GM18520 (cell line): ENCODE data around the gene KLHL33.
A peak's percentile ranks its signal among the peaks of the same experiment; 100 is the strongest.
"Not testable (repeated sequence)": the region's sequence is repeated elsewhere in the genome, so short reads cannot be mapped to it uniquely, and the experiment has no call there.

Experiments
- ATAC-seq: cut with Tn5 transposase; IDR thresholded peaks from one replicate; pipeline ENCODE4 v1.9.1; 2021; ENCODE audit not compliant: unreplicated experiment

The KLHL33 gene

DNA sequence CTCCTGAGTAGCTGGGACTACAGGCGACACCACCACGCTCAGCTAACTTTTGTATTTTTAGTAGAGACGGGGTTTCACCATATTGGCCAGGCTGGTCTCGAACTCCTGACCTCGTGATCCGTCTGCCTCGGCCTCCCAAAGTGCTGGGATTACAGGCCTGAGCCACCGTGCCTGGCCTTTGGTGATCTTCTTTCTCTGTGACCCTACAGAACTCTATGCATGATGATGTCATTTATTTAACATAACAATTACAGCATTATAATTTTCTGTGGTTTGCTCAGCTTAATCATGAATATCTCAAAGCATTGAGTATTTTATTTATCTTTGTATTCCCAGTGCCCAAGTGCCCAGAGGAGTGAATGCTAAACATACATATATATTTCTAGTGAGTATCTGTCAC lies 16.9 kb upstream of the KLHL33 start:
- ATAC-seq = not testable (repeated sequence)

DNA sequence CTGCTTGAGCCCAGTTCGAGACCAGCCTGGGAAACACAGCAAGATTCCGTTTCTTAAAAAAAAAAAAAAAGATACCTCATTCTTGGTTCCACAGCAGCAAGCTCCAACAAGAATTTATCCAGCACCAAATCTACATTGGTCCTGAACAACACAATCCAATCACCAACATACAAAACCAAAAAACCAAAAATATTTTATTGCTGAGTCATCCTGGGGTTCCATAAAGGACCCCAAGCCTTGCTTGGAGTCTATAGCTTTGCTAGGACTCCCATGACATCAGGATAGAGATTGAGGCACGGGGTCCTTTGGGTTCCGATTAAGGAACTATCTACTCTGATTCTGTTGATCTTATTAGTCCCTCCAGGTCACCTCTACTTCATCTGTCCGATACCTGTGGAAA lies 10.9 kb upstream of the KLHL33 start:
- ATAC-seq = no peak

DNA sequence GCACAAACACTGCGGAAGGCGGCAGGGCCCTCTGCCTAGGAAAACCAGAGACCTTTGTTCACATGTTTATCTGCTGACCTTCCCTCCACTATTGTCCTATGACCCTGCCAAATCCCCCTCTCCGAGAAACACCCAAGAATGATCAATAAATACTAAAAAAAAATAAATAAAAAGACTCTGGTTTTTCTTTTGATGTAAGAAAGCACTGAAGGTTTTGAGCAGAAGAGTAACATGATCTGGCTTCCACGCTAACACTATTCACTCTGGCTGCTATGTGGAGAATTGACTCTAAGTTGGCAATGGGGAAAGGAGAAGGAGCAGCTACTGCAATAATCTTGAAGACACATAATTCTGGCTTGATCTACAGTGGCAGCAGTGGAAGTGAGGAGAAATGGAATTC lies 7.7 kb upstream of the KLHL33 start:
- ATAC-seq = not testable (repeated sequence)

DNA sequence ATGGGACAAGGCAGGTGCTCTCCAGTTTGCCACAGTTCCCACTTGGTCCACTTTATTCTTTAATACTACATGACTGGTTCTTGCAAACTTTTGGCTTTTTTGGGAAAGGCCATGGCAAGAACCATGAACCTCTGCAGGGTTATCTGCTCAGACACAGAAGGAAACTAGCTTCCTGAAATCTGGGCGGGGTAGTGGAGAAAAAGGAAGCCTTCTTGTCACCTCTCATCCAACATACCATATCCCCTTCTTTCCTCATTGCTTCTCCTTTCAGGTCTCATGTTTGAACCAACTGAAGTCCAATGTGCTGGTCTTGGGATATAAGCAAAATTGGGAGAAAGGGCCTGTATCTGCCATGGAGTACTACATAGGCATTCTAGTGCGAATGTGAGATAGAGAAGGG lies 5.5 kb upstream of the KLHL33 start:
- ATAC-seq = no peak

DNA sequence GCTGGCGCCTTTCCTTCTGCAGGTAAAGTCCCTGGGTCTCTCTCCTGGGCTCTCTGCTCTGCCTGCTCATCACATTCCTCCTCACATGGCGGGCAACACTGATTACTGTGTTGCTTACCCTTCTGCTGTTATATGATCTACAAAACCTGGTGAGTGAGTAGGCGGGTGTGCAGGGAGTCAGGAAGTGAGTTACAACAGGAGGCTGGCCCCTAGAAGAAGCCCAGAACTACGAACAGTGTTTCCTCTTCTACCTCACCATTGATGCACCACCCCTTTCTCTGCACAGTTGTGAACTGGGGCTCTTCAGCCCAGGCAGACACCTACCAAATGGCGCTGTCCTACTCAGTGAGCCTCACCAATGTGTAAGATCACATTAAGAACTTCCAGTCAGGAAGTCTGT lies 4.9 kb upstream of the KLHL33 start:
- ATAC-seq = no peak

DNA sequence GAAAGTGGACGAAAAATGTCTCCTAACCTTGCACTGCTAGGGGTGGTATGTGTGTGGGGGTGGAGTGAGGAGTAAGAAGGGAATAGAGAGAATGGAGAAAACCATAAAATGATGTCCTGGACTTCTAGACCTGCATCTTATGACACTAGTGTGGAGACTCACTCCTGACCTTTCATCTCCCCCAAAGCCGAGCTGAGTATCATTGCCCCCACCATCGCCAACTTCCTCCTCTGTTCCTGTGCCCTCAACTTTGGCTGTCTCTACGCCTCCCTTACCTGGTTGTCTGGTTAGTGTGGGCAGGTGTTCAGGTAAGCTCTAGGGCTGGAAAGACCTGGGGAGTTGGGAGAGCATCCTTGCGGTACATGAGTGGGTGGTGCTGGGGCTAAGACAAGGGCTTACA lies 4.5 kb upstream of the KLHL33 start:
- ATAC-seq = no peak

DNA sequence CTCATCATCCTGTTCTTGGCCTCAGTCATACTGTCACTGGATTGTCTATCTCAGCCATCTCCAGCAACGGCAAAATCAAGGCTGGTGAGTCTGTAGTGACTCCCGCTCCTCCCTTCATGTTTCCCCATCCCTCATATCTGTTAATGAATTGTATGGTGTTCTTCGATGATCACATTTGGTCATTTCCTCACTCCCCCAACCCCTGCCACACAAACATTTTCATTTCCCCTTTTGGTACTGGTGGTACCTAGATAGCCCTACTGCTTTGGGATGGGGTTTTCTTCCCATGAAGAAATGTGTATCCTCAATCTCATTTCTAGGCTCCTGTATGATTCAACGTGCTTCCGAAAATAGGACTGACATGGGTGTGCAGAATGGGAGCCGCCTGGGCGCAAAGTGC lies 2.7 kb upstream of the KLHL33 start:
- no peak for ATAC-seq

GRCh38 chr14:20436363-20436755 lies 393 bp upstream of the KLHL33 start:
- no peak for ATAC-seq

GRCh38 chr14:20434701-20435581 lies 1.0 kb downstream of the KLHL33 start:
- ATAC-seq = no peak

GRCh38 chr14:20429801-20430669 lies 5.9 kb downstream of the KLHL33 start:
- ATAC-seq = no peak

GRCh38 chr14:20428802-20429201 lies 7.2 kb downstream of the KLHL33 start:
- no peak for ATAC-seq

GRCh38 chr14:20428010-20428365 lies 8.0 kb downstream of the KLHL33 start:
- peak; percentile 10 for ATAC-seq

GRCh38 chr14:20427231-20428009 lies 8.5 kb downstream of the KLHL33 start:
- peak; percentile 48 for ATAC-seq

DNA sequence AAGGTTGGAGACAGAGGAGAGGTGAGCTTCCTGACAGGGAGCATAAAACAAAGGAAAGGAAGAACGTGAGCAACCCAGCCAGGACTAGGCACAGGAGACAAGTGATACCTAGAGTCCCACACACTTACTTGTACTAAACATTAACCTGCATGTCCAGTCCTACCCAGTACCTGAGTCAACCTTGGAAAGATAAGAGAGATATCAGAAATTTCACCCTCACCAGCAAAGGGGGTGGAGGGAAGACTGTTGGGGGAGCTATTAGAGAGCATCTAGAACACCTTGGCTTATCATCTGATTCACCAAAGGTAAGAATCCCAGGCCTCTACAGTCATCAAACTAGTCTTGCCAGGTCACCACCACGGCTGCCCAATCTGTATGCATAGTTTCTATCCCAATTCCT lies 11.1 kb downstream of the KLHL33 start:
- ATAC-seq = no peak

DNA sequence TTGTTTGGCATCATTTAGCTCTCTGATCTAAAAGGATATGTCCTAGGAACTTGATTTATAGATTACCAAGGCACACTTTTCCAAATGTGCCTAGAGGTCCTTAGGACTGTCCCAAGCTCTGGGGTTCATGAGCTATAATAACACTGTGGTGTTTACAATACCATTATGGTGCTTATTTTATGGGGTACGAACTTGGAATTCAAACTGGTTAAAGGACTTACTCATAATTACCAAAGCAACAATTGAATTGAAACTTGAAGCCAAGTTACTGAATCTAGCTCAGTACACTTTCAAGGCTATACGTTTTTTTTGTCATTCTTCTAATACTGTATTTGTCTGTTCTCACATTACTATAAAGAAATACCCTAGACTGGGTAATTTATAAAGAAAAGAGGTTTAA lies 13.1 kb downstream of the KLHL33 start:
- no peak for ATAC-seq

DNA sequence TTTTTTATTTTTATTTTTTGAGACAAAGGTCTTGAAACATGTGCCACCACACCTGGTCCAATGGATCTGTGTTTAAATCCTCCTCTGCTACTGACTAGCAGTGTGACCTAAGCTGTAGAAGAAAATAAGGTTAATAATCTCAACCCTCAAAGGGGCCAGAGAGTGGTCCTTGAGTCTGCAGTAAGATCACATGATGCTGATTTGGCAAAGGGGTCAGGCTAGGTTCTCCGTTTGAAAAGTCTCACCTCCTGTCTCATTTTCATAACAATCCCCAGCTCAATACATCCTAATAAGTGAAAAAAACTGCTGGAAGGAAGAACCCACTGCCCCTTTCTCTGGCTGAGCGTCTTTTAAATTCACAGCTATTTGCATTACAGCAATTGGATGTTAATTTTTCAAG lies 14.7 kb downstream of the KLHL33 start:
- ATAC-seq = no peak

GRCh38 chr14:20419419-20419818 lies 16.5 kb downstream of the KLHL33 start:
- ATAC-seq = no peak

DNA sequence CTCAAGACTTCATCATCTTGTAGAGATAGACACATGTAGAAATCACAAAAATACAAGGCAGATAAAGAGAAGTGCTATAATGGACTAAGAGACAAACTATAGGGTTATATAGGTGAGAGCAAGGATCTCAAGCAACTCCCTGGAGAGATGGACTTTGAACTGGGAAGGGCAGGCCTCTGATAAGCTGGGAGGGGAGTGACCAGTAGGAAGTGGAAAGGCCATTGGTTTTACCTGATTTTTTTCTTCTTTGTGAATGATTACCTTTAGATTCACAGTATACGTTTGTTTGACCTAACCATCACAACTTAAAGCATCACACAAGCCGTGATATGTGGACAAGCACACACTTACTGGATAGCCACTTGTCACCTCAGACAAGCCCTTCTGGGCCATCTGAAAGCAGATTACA lies 17.5 kb downstream of the KLHL33 start:
- ATAC-seq = no peak

DNA sequence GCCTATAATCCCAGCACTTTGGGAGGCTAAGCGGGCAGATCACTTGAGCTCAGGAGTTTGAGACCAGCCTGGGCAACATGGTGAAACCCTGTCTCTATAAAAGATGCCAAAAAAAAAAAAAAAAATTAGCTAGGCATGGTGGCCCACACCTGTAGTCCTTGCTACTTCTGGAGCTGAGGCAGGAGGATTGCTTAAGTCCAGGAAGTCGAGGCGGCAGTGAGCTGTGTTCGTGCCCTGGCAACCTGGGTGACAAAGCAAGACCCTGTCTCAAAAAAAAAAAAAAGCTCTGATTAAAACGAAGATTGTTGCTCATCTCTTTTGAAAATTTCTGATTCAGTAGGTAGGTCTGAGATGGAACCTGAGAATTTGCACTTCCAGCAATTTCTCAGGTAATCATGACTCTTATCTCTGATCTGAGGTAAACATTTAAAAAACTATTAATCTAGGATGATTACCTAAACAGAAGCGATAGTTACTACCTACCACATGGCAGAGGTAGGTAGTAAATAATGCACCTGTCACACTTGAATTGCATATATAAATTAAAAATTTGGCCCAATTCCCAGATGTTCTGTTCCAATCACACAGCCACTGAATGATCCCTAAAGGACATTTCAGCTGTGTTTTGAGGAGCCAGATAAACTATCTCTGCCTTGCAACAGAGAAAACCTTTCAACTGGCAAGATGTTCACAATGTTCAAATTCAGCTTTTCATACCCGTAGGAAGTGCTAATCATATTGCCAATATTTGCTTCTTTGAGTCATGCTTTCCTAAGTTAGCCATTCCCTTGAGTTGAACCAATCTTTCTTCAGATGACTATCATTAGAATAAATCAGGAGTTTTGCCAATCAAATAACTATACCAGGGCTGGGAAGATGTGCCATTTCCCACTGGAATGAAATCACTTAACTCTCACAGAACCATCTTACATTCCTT lies 18.4 kb downstream of the KLHL33 start:
- no peak for ATAC-seq

DNA sequence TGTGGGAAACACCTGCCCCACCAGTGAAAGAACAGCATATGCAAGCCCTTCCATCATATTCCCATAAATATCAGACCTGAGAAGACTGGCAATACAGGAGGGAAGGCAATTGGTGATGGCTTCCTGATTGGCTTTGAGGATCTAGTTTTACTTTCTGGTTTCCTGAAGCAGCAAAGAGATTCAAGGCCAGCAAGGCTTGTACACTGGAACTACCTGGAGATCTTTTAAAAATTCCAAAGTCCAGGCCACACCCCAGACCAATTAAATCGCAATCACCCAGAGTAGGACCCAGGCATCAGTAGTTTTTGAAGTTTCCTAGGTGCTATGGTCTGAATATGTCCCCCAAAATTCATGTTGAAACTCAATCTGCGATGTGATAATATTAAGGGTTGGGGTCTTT lies 19.7 kb downstream of the KLHL33 start:
- ATAC-seq = no peak
